Small intestine (tissue), 7 donors: ENCODE data around the gene PACRG. TPM values are rescaled to one million over a fixed set of nuclear protein-coding genes. Genes with fewer than 3 reads are reported as not detected.

Source experiments
- DNase-seq, 2 donors: peaks; one replicate each; pipeline versions ENCODE4 v3.0.0 to v3.0.0-alpha.2; 2013
- FAIRE-seq: peaks from 2 replicates; lab custom pipeline; 2012; peaks lifted over from hg19 to GRCh38; lab: Jason Lieb, UNC
- H3K27ac ChIP-seq, 3 donors: one replicate each; pipeline ENCODE4 v1.5.1; 2013; ENCODE audit warnings: low read length in 2 of 3, mild to moderate bottlenecking in 2 of 3, control low read depth in 1 of 3, inconsistent platforms in 1 of 3, low read depth in 1 of 3, moderate library complexity in 1 of 3
- H3K27me3 ChIP-seq, 3 donors: one replicate each; pipeline ENCODE4 v1.6.1; 2013; ENCODE audit warnings: low read length in 3 of 3, inconsistent platforms in 1 of 3; ENCODE audit not compliant: control insufficient read depth in 3 of 3, insufficient read depth in 3 of 3
- H3K36me3 ChIP-seq, 3 donors: one replicate each; pipeline ENCODE4 v1.6.1; 2013; ENCODE audit warnings: low read length in 3 of 3, inconsistent platforms in 1 of 3, low read depth in 1 of 3, mild to moderate bottlenecking in 1 of 3, moderate library complexity in 1 of 3; ENCODE audit not compliant: control insufficient read depth in 3 of 3, insufficient read depth in 2 of 3
- H3K4me1 ChIP-seq, 3 donors: one replicate each; pipeline ENCODE4 v1.6.1; 2013; ENCODE audit warnings: low read length in 2 of 3, inconsistent platforms in 1 of 3, low read depth in 1 of 3, mild to moderate bottlenecking in 1 of 3, moderate library complexity in 1 of 3; ENCODE audit not compliant: control insufficient read depth in 3 of 3, insufficient read depth in 2 of 3
- H3K4me3 ChIP-seq, 3 donors: one replicate each; pipeline ENCODE4 v1.5.1; 2013; ENCODE audit warnings: low read length in 3 of 3, control low read depth in 1 of 3, inconsistent platforms in 1 of 3, low read depth in 1 of 3, mild to moderate bottlenecking in 1 of 3, moderate library complexity in 1 of 3
- H3K9me3 ChIP-seq, 2 donors: one replicate each; pipeline ENCODE4 v1.6.1; 2013; ENCODE audit warnings: low read depth in 1 of 2, low read length in 1 of 2; ENCODE audit not compliant: control insufficient read depth in 2 of 2, insufficient read depth in 1 of 2
- WGBS, 3 donors: extraction: QIAGEN DNeasy Blood & Tissue Kit; methylation state at CpG; one replicate each; pipeline ENCODE4 v1.1.7; 2013; 5-methylcytosine and 5-hydroxymethylcytosine counted together
- polyA plus RNA-seq, 4 donors: library from polyadenylated mRNA; stranded (reverse) in 3 of 4; unstranded in 1 of 4; fragments of 200-250 nt in 3 of 4; fragments of 120-200 nt in 1 of 4; gene quantifications; one replicate each; pipeline versions ENCODE4 v1.2.1 to v1.2.3, GENCODE V29; 2013
- donor health status: healthy with polysubstance abuse.
- donor health status: control.
- donor health status: control.
- donor health status: Bipolar disorder and iron deficiency.
- donor health status: healthy.

Gene PACRG
- polyA plus RNA-seq, 4 donors: 0.49 to 1.5 TPM; not detected in 2

DNA sequence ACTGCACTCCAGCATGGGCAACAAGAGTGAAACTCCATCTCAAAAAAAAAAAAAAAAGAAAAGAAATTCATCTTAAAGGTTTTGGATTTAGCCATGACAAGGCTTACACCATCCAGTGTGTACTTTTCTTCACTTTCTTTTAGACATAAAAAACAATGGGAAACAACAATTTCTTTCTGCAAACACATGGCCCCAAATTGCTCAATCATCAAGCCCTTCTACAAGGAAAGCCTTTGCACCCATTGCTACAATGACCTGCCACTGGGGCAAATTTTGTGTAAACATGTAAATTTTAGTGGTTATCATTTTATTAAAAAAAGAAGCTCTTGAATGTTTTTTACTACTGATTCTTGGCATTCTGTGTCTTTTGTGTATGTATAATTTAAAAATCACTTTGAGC is 554.9 kb downstream of the PACRG start:
- Histone ChIP-seq H3K9me3 (peaks cover 0 to 3% of the 10 kb centered on the region in 2 donors), H3K36me3 (no peaks in the 10 kb centered on the region), H3K4me1 (no peaks in the 10 kb centered on the region), H3K27me3 (no peaks in the 10 kb centered on the region), H3K27ac (no peak overlapping the region), H3K4me3 (no peak overlapping the region)
- FAIRE-seq: no peak
- DNase-seq: no peak

DNA sequence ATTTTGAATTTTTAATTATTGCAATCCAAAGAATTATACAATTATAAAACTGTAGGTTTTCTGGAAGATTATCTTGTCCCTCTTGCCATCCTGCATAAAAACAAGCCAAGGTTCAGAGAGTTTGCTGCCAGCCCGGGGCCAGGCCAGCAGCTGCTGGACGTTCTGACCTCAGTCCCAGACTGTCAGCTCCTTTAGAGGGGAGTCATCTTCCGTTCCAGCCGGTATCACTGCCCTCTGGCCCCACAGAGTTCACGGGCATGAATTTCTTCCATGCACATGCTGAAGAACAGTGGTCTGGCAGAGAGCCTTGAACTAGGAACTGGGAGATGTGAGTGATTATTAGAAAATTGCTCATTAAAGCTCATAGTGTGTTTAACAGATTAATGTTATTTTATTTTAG is 556.4 kb downstream of the PACRG start:
- FAIRE-seq: no peak
- WGBS, 3 donors: 70 to 75% (median 70%) methylated on average over 5 of the region's 5 CpGs
- DNase-seq: no peak

DNA sequence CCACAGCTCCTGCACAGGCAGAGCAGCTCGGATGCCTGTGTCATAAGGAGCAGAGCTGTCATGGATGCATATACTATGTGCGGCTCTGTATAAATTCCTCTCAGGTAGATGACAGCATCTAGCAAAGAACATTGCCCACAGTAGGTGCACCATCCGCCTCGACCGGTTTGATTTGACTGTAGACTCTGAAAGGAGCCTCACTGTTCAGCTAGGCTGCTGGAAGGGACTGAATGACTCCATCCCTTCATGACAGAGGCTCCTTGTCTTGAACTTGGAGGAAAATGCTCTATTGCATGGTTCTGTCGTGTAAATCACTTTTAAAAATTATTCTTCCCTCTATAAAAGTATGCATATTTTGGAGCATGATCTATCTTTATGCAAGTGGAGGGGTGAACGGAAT is 557.9 kb downstream of the PACRG start:
- FAIRE-seq: no peak
- no peaks in the 10 kb centered on the region for H3K27me3 ChIP-seq

More for the DNA sequence above, 556.4 kb downstream of the PACRG start:
- Histone ChIP-seq H3K9me3 (peaks cover 0 to 3% of the 10 kb centered on the region in 2 donors), H3K27me3 (no peaks in the 10 kb centered on the region), H3K4me1 (no peaks in the 10 kb centered on the region), H3K4me3 (no peak overlapping the region), H3K36me3 (no peaks in the 10 kb centered on the region), H3K27ac (no peak overlapping the region)

DNA sequence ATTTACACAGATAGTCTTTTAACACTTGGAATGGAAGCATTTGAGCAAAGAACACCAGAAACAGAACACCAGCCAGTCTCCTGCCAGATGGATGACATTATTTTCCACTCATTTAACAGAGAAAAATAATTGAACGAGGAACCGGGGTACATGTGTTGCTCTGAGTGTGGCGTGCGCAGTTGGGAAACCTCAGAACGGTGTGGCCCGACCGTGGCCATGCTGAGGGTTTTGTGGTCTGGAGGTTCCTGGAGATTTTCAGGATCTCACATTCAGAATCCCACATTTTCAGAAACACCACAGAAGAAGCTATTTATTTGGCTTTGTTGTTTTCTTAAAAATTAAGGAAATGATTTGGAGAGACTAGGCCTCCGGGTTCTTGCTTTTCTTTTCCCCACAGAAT is 559.9 kb downstream of the PACRG start:
- no peak overlapping the region for H3K4me3 ChIP-seq
- H3K4me1 ChIP-seq: no peaks in the 10 kb centered on the region
- WGBS, 3 donors: 90 to 94% (median 94%) methylated on average over 8 of the region's 8 CpGs
- peaks cover 0 to 1% of the 10 kb centered on the region in 2 donors for H3K9me3 ChIP-seq
- H3K27ac ChIP-seq: no peak overlapping the region
- FAIRE-seq: no peak
- H3K27me3 ChIP-seq: no peaks in the 10 kb centered on the region
- no peak for DNase-seq
- H3K36me3 ChIP-seq: no peaks in the 10 kb centered on the region

More for the DNA sequence above, 557.9 kb downstream of the PACRG start:
- no peak overlapping the region for H3K4me3 ChIP-seq
- no peaks in the 10 kb centered on the region for H3K9me3 ChIP-seq
- WGBS, 3 donors: 76 to 89% (median 86%) methylated on average over 7 of the region's 7 CpGs
- no peak overlapping the region for H3K27ac ChIP-seq
- H3K4me1 ChIP-seq: no peaks in the 10 kb centered on the region
- DNase-seq: no peak
- no peaks in the 10 kb centered on the region for H3K36me3 ChIP-seq

DNA sequence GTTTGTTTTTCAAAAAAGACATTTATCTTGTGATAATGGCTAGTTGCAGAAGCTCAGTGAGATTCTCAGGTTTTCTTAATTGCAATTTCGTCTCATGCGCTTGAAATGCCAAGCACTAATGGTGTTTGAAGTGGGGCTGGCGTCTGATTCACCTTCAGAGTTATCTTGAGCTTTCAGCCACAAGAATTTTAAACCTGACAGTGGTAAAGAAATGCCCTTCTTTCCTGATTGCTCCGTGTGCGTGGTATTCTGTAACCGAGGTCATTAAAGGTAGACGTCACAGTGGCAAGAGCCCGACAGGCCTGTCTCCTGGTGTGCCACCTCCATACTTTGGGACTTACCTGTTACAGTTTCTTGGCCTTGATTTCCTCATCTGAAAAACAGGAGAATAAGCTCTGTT is 560.3 kb downstream of the PACRG start:
- Histone ChIP-seq H3K4me3 (no peak overlapping the region), H3K27ac (no peak overlapping the region), H3K4me1 (no peaks in the 10 kb centered on the region), H3K27me3 (no peaks in the 10 kb centered on the region), H3K36me3 (no peaks in the 10 kb centered on the region), H3K9me3 (peaks cover 0 to 1% of the 10 kb centered on the region in 2 donors)
- WGBS, 3 donors: 90 to 94% (median 90%) methylated on average over 8 of the region's 8 CpGs
- FAIRE-seq (no peak), DNase-seq (no peak)

DNA sequence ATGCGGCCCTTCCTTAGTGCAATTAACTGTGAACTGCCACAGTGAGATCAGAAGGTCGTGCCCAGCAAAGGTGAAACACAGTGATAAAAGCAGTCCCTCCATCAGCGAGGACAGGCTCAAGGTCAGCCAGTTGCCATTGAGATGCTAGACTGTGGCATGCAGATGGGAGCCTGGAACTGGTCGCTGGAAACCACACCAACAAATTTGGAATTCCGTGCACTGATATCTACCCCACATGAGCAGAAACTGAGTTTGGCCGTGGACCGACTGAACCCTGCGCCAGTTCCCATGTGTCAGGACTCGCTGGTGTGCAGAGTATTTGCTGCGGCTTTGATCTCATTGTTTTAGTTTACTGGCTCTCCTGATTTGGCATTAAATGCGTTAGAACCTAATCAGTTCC is 561.1 kb downstream of the PACRG start:
- no peaks in the 10 kb centered on the region for H3K27me3 ChIP-seq
- 84 to 90% (median 87%) methylated on average over 11 of the region's 11 CpGs for WGBS, 3 donors
- no peak for DNase-seq

DNA sequence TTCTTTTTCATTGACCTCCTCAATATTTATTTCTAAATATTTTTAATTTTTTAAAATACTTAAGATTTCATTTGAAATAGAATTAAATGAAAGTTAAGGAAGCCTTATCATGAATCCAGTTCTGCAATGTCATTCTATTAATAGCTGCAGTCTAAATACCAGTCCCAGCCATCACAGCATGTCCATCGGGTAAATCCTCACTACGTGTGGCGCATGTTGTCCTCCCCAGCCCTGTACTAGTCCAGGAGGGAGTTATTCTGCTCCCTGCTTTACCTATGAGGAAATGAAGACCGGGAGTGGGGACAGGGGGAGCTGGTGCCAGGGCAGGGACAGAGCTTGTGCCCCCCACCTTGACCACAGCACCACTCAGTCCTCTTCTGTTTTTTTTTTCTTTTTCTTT is 561.7 kb downstream of the PACRG start:
- H3K9me3 ChIP-seq: peaks cover 0 to 1% of the 10 kb centered on the region in 2 donors
- no peak overlapping the region for H3K4me3 ChIP-seq
- no peaks in the 10 kb centered on the region for H3K27me3 ChIP-seq
- no peaks in the 10 kb centered on the region for H3K36me3 ChIP-seq
- 87 to 93% (median 92%) methylated on average over 4 of the region's 4 CpGs for WGBS, 3 donors
- no peak for FAIRE-seq
- H3K27ac ChIP-seq: no peak overlapping the region
- no peak for DNase-seq
- H3K4me1 ChIP-seq: no peaks in the 10 kb centered on the region

More for the DNA sequence above, 561.1 kb downstream of the PACRG start:
- FAIRE-seq: no peak
- Histone ChIP-seq H3K36me3 (no peaks in the 10 kb centered on the region), H3K27ac (no peak overlapping the region), H3K4me3 (no peak overlapping the region), H3K4me1 (no peaks in the 10 kb centered on the region), H3K9me3 (peaks cover 0 to 1% of the 10 kb centered on the region in 2 donors)

DNA sequence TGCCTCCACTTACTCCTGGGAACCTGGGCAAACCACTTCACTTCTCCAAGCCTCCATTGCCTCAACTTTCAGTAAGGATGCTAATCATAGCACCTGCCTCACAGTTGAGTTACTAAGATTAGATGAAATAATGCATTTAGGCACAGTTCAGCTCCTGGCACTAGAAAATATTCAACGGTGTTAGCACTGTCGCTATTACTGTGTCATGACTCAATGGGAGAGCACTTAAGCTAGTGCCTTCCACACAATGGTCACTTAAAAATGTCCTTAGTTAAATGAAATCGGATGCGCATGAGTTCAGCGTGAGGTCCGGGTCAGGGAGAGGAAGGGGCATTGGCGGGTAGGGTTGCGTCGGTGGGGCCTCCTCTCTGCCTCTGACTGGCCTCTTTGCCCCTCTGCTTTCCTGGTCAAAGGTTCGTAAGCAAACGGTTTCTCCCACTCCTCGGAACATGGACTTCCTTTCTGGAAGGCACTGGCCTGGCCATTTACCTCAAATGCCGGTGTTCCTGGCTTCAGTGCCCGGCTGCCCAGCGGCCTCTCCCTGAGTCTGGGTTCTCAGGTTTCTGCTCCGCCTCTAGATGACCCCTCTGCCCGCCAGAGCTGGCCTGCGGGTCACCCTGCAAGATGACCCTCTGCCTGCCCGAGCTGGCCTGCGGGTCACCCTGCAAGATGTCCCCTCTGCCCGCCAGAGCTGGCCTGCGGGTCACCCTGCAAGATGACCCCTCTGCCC is 562.9 kb downstream of the PACRG start:
- Histone ChIP-seq H3K27ac (no peak overlapping the region), H3K27me3 (no peaks in the 10 kb centered on the region), H3K36me3 (no peaks in the 10 kb centered on the region), H3K9me3 (peaks cover 0 to 1% of the 10 kb centered on the region in 2 donors), H3K4me1 (no peaks in the 10 kb centered on the region), H3K4me3 (no peak overlapping the region)
- DNase-seq (no peak), FAIRE-seq (no peak)
- 84 to 91% (median 90%) methylated on average over 19 to 22 of the region's 22 CpGs for WGBS, 3 donors

DNA sequence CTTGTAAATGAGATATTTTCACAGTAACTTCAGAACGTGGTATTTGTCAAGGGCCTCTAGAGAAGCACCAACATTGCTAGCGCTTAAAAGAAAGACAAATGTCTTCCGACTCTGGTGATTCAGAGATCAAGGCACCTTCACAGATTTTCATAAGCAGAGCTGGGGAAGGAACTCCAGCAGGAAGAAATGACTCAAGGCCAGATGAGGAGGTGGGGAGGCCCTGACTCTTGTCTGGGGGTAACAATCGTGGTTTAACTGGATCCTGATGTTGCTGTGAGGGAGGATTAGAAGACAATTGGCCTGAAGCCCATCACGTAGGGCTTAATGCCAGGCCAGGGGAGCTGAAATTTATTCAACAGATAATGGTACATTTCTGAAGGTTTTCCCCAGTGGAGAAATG is 563.8 kb downstream of the PACRG start:
- Histone ChIP-seq H3K27ac (no peak overlapping the region), H3K9me3 (peaks cover 0 to 1% of the 10 kb centered on the region in 2 donors), H3K27me3 (no peaks in the 10 kb centered on the region), H3K4me3 (no peak overlapping the region), H3K4me1 (no peaks in the 10 kb centered on the region), H3K36me3 (no peaks in the 10 kb centered on the region)
- 78 to 87% (median 78%) methylated on average over 5 of the region's 5 CpGs for WGBS, 3 donors
- DNase-seq (no peak), FAIRE-seq (no peak)
